GM23248 (cell line): Measurements from ENCODE around the gene ATXN3L. TPM values are rescaled to one million over a fixed set of nuclear protein-coding genes. Genes with fewer than 3 reads are reported as not detected.

Source experiments
- DNase-seq: peaks from one replicate; pipeline ENCODE4 v3.0.0-alpha.2; 2015
- H2AFZ ChIP-seq: fragments of 200-600 bp; sonication (generic); 2 replicates; pipeline ENCODE4 v1.6.1; 2016; ENCODE audit warnings: antibody characterized with exemption
- H3F3A ChIP-seq: fragments of 200-600 bp; sonication (generic); 2 replicates; pipeline ENCODE4 v1.6.1; 2016; ENCODE audit warnings: mild to moderate bottlenecking, antibody characterized with exemption, mixed run types; ENCODE audit not compliant: insufficient read depth
- H3K27ac ChIP-seq: fragments of 200-600 bp; sonication (generic); 2 replicates; pipeline ENCODE4 v1.5.1; 2016; ENCODE audit warnings: mild to moderate bottlenecking
- H3K27me3 ChIP-seq: fragments of 200-600 bp; sonication (generic); replicated peaks from 2 replicates; pipeline ENCODE4 v1.6.1; 2016; ENCODE audit warnings: mild to moderate bottlenecking; ENCODE audit not compliant: insufficient read depth
- H3K36me3 ChIP-seq: fragments of 200-600 bp; sonication (generic); 2 replicates; pipeline ENCODE4 v1.6.1; 2016; ENCODE audit warnings: low read depth, mild to moderate bottlenecking
- H3K4me1 ChIP-seq: fragments of 200-600 bp; sonication (generic); 2 replicates; pipeline ENCODE4 v1.6.1; 2016; ENCODE audit warnings: mild to moderate bottlenecking; ENCODE audit not compliant: insufficient read depth
- H3K4me2 ChIP-seq: fragments of 200-600 bp; sonication (generic); one replicate; pipeline ENCODE4 v1.6.1; 2016; ENCODE audit warnings: mild to moderate bottlenecking; ENCODE audit not compliant: unreplicated experiment
- H3K4me3 ChIP-seq: fragments of 200-600 bp; sonication (generic); 2 replicates; pipeline ENCODE4 v1.5.1; 2016; ENCODE audit warnings: mild to moderate bottlenecking
- H3K79me2 ChIP-seq: fragments of 200-600 bp; sonication (generic); 2 replicates; pipeline ENCODE4 v1.6.1; 2016; ENCODE audit warnings: mild to moderate bottlenecking; ENCODE audit not compliant: insufficient read depth
- H3K9ac ChIP-seq: fragments of 200-600 bp; sonication (generic); 2 replicates; pipeline ENCODE4 v1.6.1; 2016; ENCODE audit warnings: mild to moderate bottlenecking
- H3K9me2 ChIP-seq: fragments of 200-600 bp; sonication (generic); 2 replicates; pipeline ENCODE4 v1.6.1; 2016; ENCODE audit warnings: mixed run types, mild to moderate bottlenecking, moderate library complexity; ENCODE audit not compliant: insufficient read depth
- H3K9me3 ChIP-seq: fragments of 200-600 bp; sonication (generic); one replicate; pipeline ENCODE4 v1.6.1; 2017; ENCODE audit warnings: low read depth
- H4K20me1 ChIP-seq: fragments of 200-600 bp; sonication (generic); 2 replicates; pipeline ENCODE4 v1.6.0; 2016; ENCODE audit not compliant: insufficient read depth
- EZH2 ChIP-seq: fragments of 200-600 bp; sonication (generic); IDR thresholded peaks from 2 replicates; pipeline ENCODE4 v1.6.1; 2018; ENCODE audit warnings: antibody characterized with exemption, mild to moderate bottlenecking; ENCODE audit not compliant: insufficient read depth, poor library complexity, severe bottlenecking
- EZH2phosphoT487 ChIP-seq: fragments of 200-600 bp; sonication (generic); IDR thresholded peaks from 2 replicates; pipeline ENCODE4 v1.6.1; 2018; ENCODE audit warnings: antibody characterized with exemption, moderate library complexity, mild to moderate bottlenecking, low read depth; ENCODE audit not compliant: insufficient read depth
- WGBS, 2 experiments: methylation state at CpG; one replicate each; pipeline ENCODE4 v1.1.6; 2015 to 2017; ENCODE audit warnings: low lambda C conversion rate in 2 of 2, low coverage in 1 of 2; ENCODE audit errors: missing lambda C conversion rate in 2 of 2; 5-methylcytosine and 5-hydroxymethylcytosine counted together
- in situ Hi-C: fragments of 300-500 bp; cut with MboI; formaldehyde crosslinking; loops from 2 replicates; pipeline ENCODE4 v1.15.0; 2020
- polyA plus RNA-seq: library from polyadenylated mRNA; unstranded; fragments of >200 nt; fragmentation: Nextera tagmentation; extraction: Ambion mirVana; gene quantifications from 2 replicates; pipeline ENCODE4 v1.2.1, GENCODE V29; 2016
- total RNA-seq: library from RNA; depleted of rRNA; stranded (reverse); fragments of >200 nt; shearing (Covaris generic); gene quantifications from 2 replicates; pipeline ENCODE4 v1.2.3, GENCODE V29; 2014

ATXN3L gene
- total and polyA plus RNA-seq, 2 experiments from 2014 or later, result not detected

DNA sequence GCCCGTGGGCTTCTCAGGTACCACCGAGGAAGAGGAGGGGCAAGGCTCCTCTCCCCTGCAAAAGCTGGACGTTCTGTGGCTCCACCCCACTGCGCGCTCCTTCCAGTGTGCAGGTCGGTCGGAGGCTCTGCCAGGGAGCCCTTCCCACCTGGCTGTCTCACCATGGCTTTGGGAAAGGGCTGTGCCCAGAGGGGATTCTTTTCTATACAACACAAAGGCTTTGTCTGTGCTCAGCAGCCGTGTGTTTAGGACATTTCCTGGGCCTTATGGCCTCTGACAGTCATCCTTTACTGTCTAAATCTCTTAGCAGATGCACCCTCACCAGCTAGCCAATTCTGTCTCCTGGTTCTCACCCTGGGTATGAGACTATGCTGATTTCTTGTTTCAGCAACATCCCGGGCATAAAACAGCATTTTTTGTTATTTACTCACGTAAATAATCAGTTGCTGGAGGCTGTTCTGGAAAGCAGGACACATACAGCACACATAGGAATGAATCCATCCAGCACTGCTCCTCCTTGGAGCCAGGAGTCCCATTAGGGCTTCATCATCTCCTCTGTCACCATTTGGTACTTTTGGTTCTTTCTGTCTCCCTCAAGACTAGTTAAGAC lies 20.4 kb upstream of the ATXN3L start:
- no peak for TF ChIP-seq EZH2
- TF ChIP-seq EZH2phosphoT487, result no peak
- Histone ChIP-seq H3K27me3 (no peaks in the 10 kb centered on the region), H3K4me3 (no peak overlapping the region), H4K20me1 (no peaks in the 10 kb centered on the region), H3K27ac (peak overlapping the region; percentile 15; the same call in 1 of the 2 replicates), H3K4me1 (peaks cover 6% of the 10 kb centered on the region; the same call in 1 of the 2 replicates), H3K9ac (no peak overlapping the region), H3K4me2 (no peak overlapping the region), H2AFZ (peak overlapping the region; percentile 45; the same call in 1 of the 2 replicates), H3K36me3 (no peaks in the 10 kb centered on the region), H3K9me3 (no peaks in the 10 kb centered on the region), H3K9me2 (no peaks in the 10 kb centered on the region), H3F3A (no peaks in the 10 kb centered on the region), H3K79me2 (no peaks in the 10 kb centered on the region)
- peak; percentile 57 for DNase-seq
- WGBS, 2 experiments, result 35 to 53% methylated on average over 6 to 7 of the region's 10 CpGs
- in situ Hi-C loops, result no loop called here

DNA sequence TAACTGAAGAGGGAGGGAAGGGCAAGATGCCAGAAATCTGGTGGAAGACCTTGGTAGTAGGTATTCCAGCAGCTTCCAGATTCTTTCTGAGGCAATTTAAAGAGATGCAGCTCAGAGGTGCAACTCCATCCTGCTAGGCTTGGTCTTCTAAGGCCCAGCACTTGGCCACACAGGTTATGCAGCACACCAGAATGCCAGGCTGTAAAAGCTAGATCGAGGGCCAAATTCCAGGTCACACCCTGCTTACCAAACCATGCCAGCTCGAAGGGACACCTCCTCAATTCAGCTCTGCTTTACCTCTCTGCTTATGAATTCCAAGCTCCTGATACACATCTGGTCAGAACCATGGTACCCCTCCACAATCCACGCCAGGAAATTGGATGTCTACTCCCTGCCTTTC lies 19.8 kb upstream of the ATXN3L start:
- no peak overlapping the region for H3K27ac ChIP-seq
- H3K4me1 ChIP-seq, result peaks cover 6% of the 10 kb centered on the region; the same call in 1 of the 2 replicates
- no peak overlapping the region for H2AFZ ChIP-seq

DNA sequence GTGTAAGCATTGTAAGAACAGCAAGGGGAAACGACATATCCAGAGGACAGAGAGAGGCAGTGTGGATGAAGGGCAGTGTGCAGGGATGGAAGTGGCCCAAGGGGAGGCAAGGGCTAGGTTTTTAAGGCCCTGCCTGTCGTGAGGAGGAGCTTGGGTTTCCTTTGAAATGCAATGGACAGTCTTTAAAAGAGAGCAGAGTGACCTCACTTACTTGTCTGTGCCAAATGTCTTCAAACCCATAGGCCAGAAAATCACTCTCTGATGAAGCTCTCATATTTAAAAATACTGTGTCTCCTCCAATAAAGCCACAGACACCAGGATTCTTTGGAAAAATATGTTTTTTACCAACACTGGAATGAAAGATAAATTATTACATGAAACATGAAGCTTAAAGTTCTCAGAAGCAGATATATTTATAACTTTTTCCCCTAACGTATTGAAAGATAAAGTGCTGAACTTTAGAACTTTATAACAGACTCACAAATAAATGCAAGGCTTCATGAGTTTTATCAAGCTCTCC lies 19.2 kb upstream of the ATXN3L start:
- Histone ChIP-seq H3K79me2 (no peaks in the 10 kb centered on the region), H3K4me1 (peaks cover 6% of the 10 kb centered on the region; the same call in 1 of the 2 replicates), H3K36me3 (no peaks in the 10 kb centered on the region), H2AFZ (no peak overlapping the region), H3K4me2 (no peak overlapping the region), H3K27ac (no peak overlapping the region), H4K20me1 (no peaks in the 10 kb centered on the region), H3K27me3 (no peaks in the 10 kb centered on the region), H3K9ac (no peak overlapping the region), H3K4me3 (no peak overlapping the region), H3K9me3 (no peaks in the 10 kb centered on the region), H3K9me2 (no peaks in the 10 kb centered on the region), H3F3A (no peaks in the 10 kb centered on the region)
- in situ Hi-C loops, result no loop called here
- WGBS, 2 experiments, result 82 to 100% methylated on average over 2 to 3 of the region's 3 CpGs
- TF ChIP-seq EZH2phosphoT487 (no peak), EZH2 (no peak)
- no peak for DNase-seq

More for the DNA sequence above, 19.8 kb upstream of the ATXN3L start:
- Histone ChIP-seq H3K9ac (no peak overlapping the region), H4K20me1 (no peaks in the 10 kb centered on the region), H3K4me2 (no peak overlapping the region), H3K36me3 (no peaks in the 10 kb centered on the region), H3K79me2 (no peaks in the 10 kb centered on the region), H3K4me3 (no peak overlapping the region), H3K9me2 (no peaks in the 10 kb centered on the region), H3F3A (no peaks in the 10 kb centered on the region), H3K9me3 (no peaks in the 10 kb centered on the region), H3K27me3 (no peaks in the 10 kb centered on the region)
- in situ Hi-C loops, result no loop called here
- TF ChIP-seq EZH2phosphoT487 (no peak), EZH2 (no peak)
- WGBS, 2 experiments, result 65 to 77% methylated on average over 3 of the region's 3 CpGs
- DNase-seq, result no peak

DNA sequence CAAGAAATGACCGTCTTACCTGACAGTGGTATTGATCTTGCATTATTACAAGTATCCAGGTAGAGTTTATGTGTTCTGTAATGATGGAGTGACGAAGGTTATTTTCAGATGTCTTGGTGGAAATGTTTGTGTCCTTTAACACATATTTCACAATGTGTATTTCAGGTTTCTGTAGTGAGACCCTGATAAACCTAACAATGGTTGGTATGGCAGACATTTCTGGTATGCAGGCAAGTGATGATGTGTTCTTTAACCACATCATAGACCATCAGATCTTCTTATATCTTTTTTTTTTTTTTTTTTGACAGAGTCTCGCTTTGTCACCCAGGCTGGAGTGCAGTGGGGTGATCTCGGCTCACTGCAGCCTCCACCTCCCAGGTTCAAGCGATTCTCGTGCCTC lies 14.6 kb upstream of the ATXN3L start:
- no peaks in the 10 kb centered on the region for H3K4me1 ChIP-seq
- H3K27me3 ChIP-seq, result no peaks in the 10 kb centered on the region
- H3F3A ChIP-seq, result no peaks in the 10 kb centered on the region
- H4K20me1 ChIP-seq, result no peaks in the 10 kb centered on the region
- TF ChIP-seq EZH2 (no peak), EZH2phosphoT487 (no peak)
- H3K9me3 ChIP-seq, result no peaks in the 10 kb centered on the region
- no peaks in the 10 kb centered on the region for H3K9me2 ChIP-seq
- DNase-seq, result no peak
- H3K36me3 ChIP-seq, result no peaks in the 10 kb centered on the region
- no peak overlapping the region for H3K4me2 ChIP-seq
- no peaks in the 10 kb centered on the region for H3K79me2 ChIP-seq
- no peak overlapping the region for H3K27ac ChIP-seq
- H2AFZ ChIP-seq, result no peak overlapping the region
- in situ Hi-C loops, result no loop called here
- H3K4me3 ChIP-seq, result no peak overlapping the region
- H3K9ac ChIP-seq, result no peak overlapping the region
- 94 to 97% methylated on average over 4 to 6 of the region's 6 CpGs for WGBS, 2 experiments
